ENCODE measurements around the gene PRIMPOL.
"Not testable (repeated sequence)": the region's sequence is repeated elsewhere in the genome, so short reads cannot be mapped to it uniquely, and the experiment has no call there.

Gene PRIMPOL

GRCh38 chr4:184713887-184714286 is 64.3 kb downstream of the PRIMPOL start:
- no peak for DNase-seq (ENCODE audit: low read depth)

- DNase-seq (ENCODE audit: low read depth): no peak
Measured at GRCh38 chr4:184715526-184715925, 66.0 kb downstream of the PRIMPOL start.

- no peak for DNase-seq (ENCODE audit: low read depth)
Measured at GRCh38 chr4:184719407-184719806, 69.9 kb downstream of the PRIMPOL start.

GRCh38 chr4:184721254-184721653 is 71.7 kb downstream of the PRIMPOL start:
- no peak for DNase-seq (ENCODE audit: low read depth)

- DNase-seq (ENCODE audit: low read depth): no peak
Measured at GRCh38 chr4:184722798-184723197, 73.3 kb downstream of the PRIMPOL start.

GRCh38 chr4:184727430-184727829 is 77.9 kb downstream of the PRIMPOL start:
- DNase-seq (ENCODE audit: low read depth): no peak

- no peak for DNase-seq (ENCODE audit: low read depth)
Measured at GRCh38 chr4:184728858-184729257, 79.3 kb downstream of the PRIMPOL start.

GRCh38 chr4:184729946-184730345 is 80.4 kb downstream of the PRIMPOL start:
- DNase-seq (ENCODE audit: low read depth): no peak

- DNase-seq (ENCODE audit: low read depth): no peak
Measured at GRCh38 chr4:184731056-184731455, 81.5 kb downstream of the PRIMPOL start.

- DNase-seq (ENCODE audit: low read depth): no peak
Measured at GRCh38 chr4:184732126-184732525, 82.6 kb downstream of the PRIMPOL start.

GRCh38 chr4:184733654-184734524 is 84.4 kb downstream of the PRIMPOL start, which contains the start of gene CENPU:
Gene CENPU, minus strand, starts transcription at chr4:184734096. Its CDS starts 34 bp downstream, at chr4:184734062.
- peak; percentile 90 for DNase-seq (ENCODE audit: low read depth)

- DNase-seq (ENCODE audit: low read depth): no peak
Measured at GRCh38 chr4:184734758-184735157, 85.2 kb downstream of the PRIMPOL start.

GRCh38 chr4:184739575-184739974 is 90.0 kb downstream of the PRIMPOL start:
- not testable (repeated sequence) for DNase-seq (ENCODE audit: low read depth)

- no peak for DNase-seq (ENCODE audit: low read depth)
Measured at GRCh38 chr4:184740980-184741391, 91.4 kb downstream of the PRIMPOL start.

GRCh38 chr4:184741651-184742050 is 92.1 kb downstream of the PRIMPOL start:
- not testable (repeated sequence) for DNase-seq (ENCODE audit: low read depth)

- no peak for DNase-seq (ENCODE audit: low read depth)
Measured at GRCh38 chr4:184743650-184744049, 94.1 kb downstream of the PRIMPOL start.

- DNase-seq (ENCODE audit: low read depth): no peak
Measured at GRCh38 chr4:184744236-184744635, 94.7 kb downstream of the PRIMPOL start.
